Smooth muscle cell (in vitro differentiated cells): Measurements from ENCODE around the gene PAFAH1B1. TPM values are rescaled to one million over a fixed set of nuclear protein-coding genes. Genes with fewer than 3 reads are reported as not detected.

Experiments used
- DNase-seq: peaks from one replicate; lab custom pipeline; 2025; ENCODE audit not compliant: unreplicated experiment; lab: John Stamatoyannopoulos, UW
- H2AFZ ChIP-seq: fragments of 200-600 bp; sonication (generic); 2 replicates; pipeline ENCODE4 v1.6.0; 2016; ENCODE audit warnings: antibody characterized with exemption, low read depth, mild to moderate bottlenecking
- H3F3A ChIP-seq: fragments of 200-600 bp; sonication (generic); 2 replicates; pipeline ENCODE4 v1.6.0; 2017; ENCODE audit warnings: antibody characterized with exemption, low read depth
- H3K27ac ChIP-seq: fragments of 200-600 bp; sonication (generic); 2 replicates; pipeline ENCODE4 v1.5.1; 2016; ENCODE audit warnings: low read depth, mild to moderate bottlenecking
- H3K27me3 ChIP-seq: fragments of 200-600 bp; sonication (generic); 2 replicates; pipeline ENCODE4 v1.6.1; 2016; ENCODE audit warnings: low read depth, mild to moderate bottlenecking
- H3K36me3 ChIP-seq: fragments of 200-600 bp; sonication (generic); 2 replicates; pipeline ENCODE4 v1.5.1; 2016; ENCODE audit warnings: low read depth
- H3K4me1 ChIP-seq: fragments of 200-600 bp; sonication (generic); 2 replicates; pipeline ENCODE4 v1.5.1; 2016; ENCODE audit warnings: low read depth
- H3K4me2 ChIP-seq: fragments of 200-600 bp; sonication (generic); 2 replicates; pipeline ENCODE4 v1.6.0; 2016; ENCODE audit warnings: mild to moderate bottlenecking
- H3K4me3 ChIP-seq: fragments of 200-600 bp; sonication (generic); 2 replicates; pipeline ENCODE4 v1.5.1; 2016; ENCODE audit warnings: mild to moderate bottlenecking
- H3K79me2 ChIP-seq: fragments of 200-600 bp; sonication (generic); 2 replicates; pipeline ENCODE4 v1.6.0; 2016; ENCODE audit warnings: low read depth, mild to moderate bottlenecking
- H3K9ac ChIP-seq: fragments of 200-600 bp; sonication (generic); 2 replicates; pipeline ENCODE4 v1.6.0; 2016; ENCODE audit warnings: low read depth
- H3K9me3 ChIP-seq: fragments of 200-600 bp; sonication (generic); replicated peaks from 2 replicates; pipeline ENCODE4 v1.5.1; 2016; ENCODE audit warnings: low read depth
- H4K20me1 ChIP-seq: fragments of 200-600 bp; sonication (generic); 2 replicates; pipeline ENCODE4 v1.6.0; 2016; ENCODE audit warnings: low read depth
- WGBS: methylation state at CpG from one replicate; pipeline ENCODE4 v1.1.7; 2016; ENCODE audit warnings: low lambda C conversion rate; 5-methylcytosine and 5-hydroxymethylcytosine counted together
- polyA plus RNA-seq: library from polyadenylated mRNA; unstranded; fragments of >200 nt; fragmentation: Nextera tagmentation; extraction: Ambion mirVana; gene quantifications from 2 replicates; pipeline ENCODE4 v1.2.1, GENCODE V29; 2016
- total RNA-seq: library from RNA; depleted of rRNA; stranded (reverse); fragments of >200 nt; gene quantifications from 2 replicates; pipeline ENCODE4 v1.2.3, GENCODE V29; 2014
- TF ChIP-seq, protein P1 (sequence below): fragments of 200-600 bp; sonication (generic); IDR thresholded peaks from 2 replicates; pipeline ENCODE4 v1.5.1; 2017; ENCODE audit warnings: borderline replicate concordance, mild to moderate bottlenecking, antibody characterized with exemption; ENCODE audit not compliant: insufficient read depth, poor library complexity, severe bottlenecking

The PAFAH1B1 gene
- total and polyA plus RNA-seq, 2 experiments from 2014 or later: 105 to 127 TPM

DNA sequence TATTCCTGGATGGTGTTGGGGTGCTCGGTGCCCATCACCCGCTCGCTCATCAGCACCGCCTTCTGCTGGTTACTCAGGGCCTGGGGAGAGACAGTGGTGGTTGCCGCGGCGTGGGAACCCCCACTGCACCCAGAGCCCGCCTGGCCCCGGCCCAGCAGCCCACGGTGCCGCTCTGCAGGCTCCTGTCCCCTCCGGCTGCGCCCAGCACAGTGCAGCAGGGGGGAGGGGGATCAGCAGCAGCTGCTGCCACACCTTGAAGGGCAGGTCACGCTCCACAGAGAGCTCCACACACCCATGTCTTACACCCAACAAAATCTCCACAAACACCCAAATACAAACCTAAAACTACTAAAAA, 99.3 kb downstream of the PAFAH1B1 start:
- Histone ChIP-seq H4K20me1 (no peaks in the 10 kb centered on the region), H3K27me3 (no peaks in the 10 kb centered on the region), H2AFZ (no peak overlapping the region), H3K9me3 (no peaks in the 10 kb centered on the region), H3K36me3 (no peaks in the 10 kb centered on the region), H3K4me3 (no peak overlapping the region), H3K27ac (no peak overlapping the region), H3K4me1 (no peaks in the 10 kb centered on the region), H3F3A (peaks cover 7% of the 10 kb centered on the region), H3K4me2 (no peak overlapping the region), H3K79me2 (no peaks in the 10 kb centered on the region), H3K9ac (no peak overlapping the region)
- WGBS: 95% methylated on average over 14 of the region's 14 CpGs
- no peak for DNase-seq
- TF ChIP-seq, protein P1, sequence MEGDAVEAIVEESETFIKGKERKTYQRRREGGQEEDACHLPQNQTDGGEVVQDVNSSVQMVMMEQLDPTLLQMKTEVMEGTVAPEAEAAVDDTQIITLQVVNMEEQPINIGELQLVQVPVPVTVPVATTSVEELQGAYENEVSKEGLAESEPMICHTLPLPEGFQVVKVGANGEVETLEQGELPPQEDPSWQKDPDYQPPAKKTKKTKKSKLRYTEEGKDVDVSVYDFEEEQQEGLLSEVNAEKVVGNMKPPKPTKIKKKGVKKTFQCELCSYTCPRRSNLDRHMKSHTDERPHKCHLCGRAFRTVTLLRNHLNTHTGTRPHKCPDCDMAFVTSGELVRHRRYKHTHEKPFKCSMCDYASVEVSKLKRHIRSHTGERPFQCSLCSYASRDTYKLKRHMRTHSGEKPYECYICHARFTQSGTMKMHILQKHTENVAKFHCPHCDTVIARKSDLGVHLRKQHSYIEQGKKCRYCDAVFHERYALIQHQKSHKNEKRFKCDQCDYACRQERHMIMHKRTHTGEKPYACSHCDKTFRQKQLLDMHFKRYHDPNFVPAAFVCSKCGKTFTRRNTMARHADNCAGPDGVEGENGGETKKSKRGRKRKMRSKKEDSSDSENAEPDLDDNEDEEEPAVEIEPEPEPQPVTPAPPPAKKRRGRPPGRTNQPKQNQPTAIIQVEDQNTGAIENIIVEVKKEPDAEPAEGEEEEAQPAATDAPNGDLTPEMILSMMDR: no peak

DNA sequence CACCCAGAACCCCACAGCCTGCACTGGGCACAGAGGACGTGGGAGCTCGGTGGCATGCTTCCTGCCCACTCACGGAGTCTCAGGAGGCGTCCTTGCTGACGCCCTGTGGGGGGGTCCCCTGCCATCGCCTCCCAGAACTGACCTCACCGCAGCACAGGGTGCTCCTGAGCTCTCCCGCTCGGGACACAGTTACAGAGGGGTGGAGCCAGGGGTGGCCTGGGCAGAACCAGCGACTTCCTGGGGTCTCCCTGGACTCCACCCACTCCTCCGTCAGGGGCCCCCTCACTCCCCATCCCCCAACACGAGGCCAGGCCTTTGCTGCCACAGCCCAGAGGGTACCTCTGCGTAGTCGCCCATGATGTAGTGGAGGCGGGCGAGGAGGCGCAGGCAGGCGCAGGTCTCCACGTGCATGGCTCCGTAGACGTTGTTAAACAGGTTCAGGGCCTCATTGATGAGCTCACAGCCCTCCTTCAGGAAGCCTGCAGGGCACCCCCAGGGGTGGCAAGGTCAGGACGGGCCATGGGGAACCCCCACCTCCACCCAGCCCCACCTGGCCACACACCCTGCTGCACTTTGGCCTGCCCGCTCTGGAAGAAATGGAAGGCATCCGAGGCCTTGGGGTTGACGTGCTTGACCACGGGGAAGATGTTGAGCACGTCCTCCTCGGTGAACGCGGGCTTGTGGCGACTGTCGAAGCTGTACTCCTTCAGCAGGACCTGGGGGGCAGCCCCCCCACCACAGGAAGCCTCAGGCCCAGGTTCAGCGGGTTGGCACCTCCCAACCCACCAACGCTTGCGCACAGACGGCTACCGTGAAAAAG, 100.3 kb downstream of the PAFAH1B1 start:
- H3F3A ChIP-seq: no peaks in the 10 kb centered on the region
- TF ChIP-seq, protein P1: no peak
- no peaks in the 10 kb centered on the region for H3K27me3 ChIP-seq
- no peak overlapping the region for H2AFZ ChIP-seq
- no peaks in the 10 kb centered on the region for H3K79me2 ChIP-seq
- no peak overlapping the region for H3K27ac ChIP-seq
- no peak overlapping the region for H3K4me3 ChIP-seq
- H4K20me1 ChIP-seq: no peaks in the 10 kb centered on the region
- DNase-seq: no peak
- H3K36me3 ChIP-seq: peaks cover 1% of the 10 kb centered on the region
- 94% methylated on average over 32 of the region's 37 CpGs for WGBS
- H3K4me1 ChIP-seq: no peaks in the 10 kb centered on the region
- no peak overlapping the region for H3K9ac ChIP-seq
- no peaks in the 10 kb centered on the region for H3K9me3 ChIP-seq
- no peak overlapping the region for H3K4me2 ChIP-seq

DNA sequence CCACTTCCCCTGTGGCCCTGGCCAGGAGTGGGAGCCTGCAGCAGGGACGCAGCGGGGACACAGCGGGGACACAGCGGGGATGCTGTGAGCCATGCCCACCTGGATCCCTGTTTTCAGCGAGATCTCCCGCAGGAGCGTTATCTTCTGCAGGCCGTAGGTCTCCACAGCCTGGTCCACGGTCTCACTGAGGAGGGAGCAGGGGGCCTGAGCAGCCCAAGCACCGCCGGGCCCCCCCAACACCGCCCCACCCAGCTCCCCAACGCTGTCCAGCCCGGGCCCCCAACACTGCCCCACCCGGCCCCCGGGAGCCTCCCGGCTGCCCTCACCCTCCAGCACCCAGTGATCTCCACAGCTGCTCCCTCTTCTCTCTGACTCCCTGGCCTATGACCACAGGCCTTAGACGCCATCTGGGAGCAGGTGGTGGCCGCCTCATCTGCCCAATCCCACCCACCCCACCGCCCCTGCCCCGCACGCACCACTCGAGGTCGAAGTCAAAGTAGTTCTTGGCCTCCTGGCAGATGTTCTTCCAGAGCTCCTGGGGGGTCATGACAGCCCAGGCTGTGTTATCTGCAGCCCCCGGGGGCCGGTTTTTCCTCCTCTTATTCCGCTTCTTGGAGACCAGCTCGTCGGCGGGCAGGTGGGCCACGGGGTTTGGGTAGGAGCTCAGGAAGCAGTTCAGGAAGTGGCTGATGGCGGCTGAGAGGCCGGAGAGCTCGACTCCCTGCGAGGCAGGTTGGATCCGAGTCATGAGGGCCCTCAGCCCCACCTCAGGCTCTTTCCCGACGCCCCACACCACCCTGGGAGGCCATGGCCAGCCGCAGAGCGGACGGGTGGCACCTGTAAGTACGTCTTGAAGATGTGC, 101.2 kb downstream of the PAFAH1B1 start:
- H3K4me3 ChIP-seq: no peak overlapping the region
- H3K4me1 ChIP-seq: no peaks in the 10 kb centered on the region
- no peak overlapping the region for H3K27ac ChIP-seq
- peaks cover 5% of the 10 kb centered on the region for H3K36me3 ChIP-seq
- H3K9me3 ChIP-seq: no peaks in the 10 kb centered on the region
- no peaks in the 10 kb centered on the region for H4K20me1 ChIP-seq
- TF ChIP-seq, protein P1: no peak
- H3F3A ChIP-seq: no peaks in the 10 kb centered on the region
- H2AFZ ChIP-seq: no peak overlapping the region
- H3K4me2 ChIP-seq: no peak overlapping the region
- DNase-seq: no peak
- 97% methylated on average over 29 of the region's 42 CpGs for whole genome bisulfite sequencing
- no peak overlapping the region for H3K9ac ChIP-seq
- no peaks in the 10 kb centered on the region for H3K27me3 ChIP-seq
- no peaks in the 10 kb centered on the region for H3K79me2 ChIP-seq
